ENCODE results near the gene PRKD2.

Gene PRKD2

GRCh38 chr19:46726551-46726950 is 9.6 kb upstream of the PRKD2 start:
- H3K4me2 ChIP-seq (ENCODE audit: insufficient read depth, low read length) = no peak overlapping the region
- no peak for TF ChIP-seq EZH2 (IDR thresholded peaks at IDR 0.05; ENCODE audit: borderline replicate concordance, low read depth, low read length, severe bottlenecking)
- TF ChIP-seq, protein P1, sequence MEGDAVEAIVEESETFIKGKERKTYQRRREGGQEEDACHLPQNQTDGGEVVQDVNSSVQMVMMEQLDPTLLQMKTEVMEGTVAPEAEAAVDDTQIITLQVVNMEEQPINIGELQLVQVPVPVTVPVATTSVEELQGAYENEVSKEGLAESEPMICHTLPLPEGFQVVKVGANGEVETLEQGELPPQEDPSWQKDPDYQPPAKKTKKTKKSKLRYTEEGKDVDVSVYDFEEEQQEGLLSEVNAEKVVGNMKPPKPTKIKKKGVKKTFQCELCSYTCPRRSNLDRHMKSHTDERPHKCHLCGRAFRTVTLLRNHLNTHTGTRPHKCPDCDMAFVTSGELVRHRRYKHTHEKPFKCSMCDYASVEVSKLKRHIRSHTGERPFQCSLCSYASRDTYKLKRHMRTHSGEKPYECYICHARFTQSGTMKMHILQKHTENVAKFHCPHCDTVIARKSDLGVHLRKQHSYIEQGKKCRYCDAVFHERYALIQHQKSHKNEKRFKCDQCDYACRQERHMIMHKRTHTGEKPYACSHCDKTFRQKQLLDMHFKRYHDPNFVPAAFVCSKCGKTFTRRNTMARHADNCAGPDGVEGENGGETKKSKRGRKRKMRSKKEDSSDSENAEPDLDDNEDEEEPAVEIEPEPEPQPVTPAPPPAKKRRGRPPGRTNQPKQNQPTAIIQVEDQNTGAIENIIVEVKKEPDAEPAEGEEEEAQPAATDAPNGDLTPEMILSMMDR (IDR thresholded peaks at IDR 0.05; ENCODE audit: borderline replicate concordance, extremely low read depth, low read length, poor library complexity, severe bottlenecking) = no peak
- no peak for ATAC-seq (ENCODE audit: insufficient read depth, low read depth)
- no peak overlapping the region for H3K4me3 ChIP-seq (ENCODE audit: low read depth in 1 of 2, low read length in 2 of 2)
- H3K27me3 ChIP-seq (ENCODE audit: insufficient read depth, low read length, poor library complexity) = no peaks in the 10 kb centered on the region
- peaks cover 37% of the 10 kb centered on the region for H3K79me2 ChIP-seq (ENCODE audit: insufficient read depth, low read length)
- no peaks in the 10 kb centered on the region for H3K9me3 ChIP-seq (ENCODE audit: insufficient read depth, low read length, severe bottlenecking)
- no peak overlapping the region for H2AFZ ChIP-seq (ENCODE audit: low read depth, low read length)
- H4K20me1 ChIP-seq (ENCODE audit: insufficient read depth, low read length) = peaks cover 85% of the 10 kb centered on the region
- H3K36me3 ChIP-seq (ENCODE audit: insufficient read depth, low read length) = peaks cover 100% of the 10 kb centered on the region
- DNase-seq = no peak
- no peak overlapping the region for H3K27ac ChIP-seq (ENCODE audit: low read length)
- 0 out of 2 replicates have a peak, but pooled peaks cover under 1% of the 10 kb centered on the region for H3K4me1 ChIP-seq (ENCODE audit: insufficient read depth, low read length)
- H3K9ac ChIP-seq (ENCODE audit: low read depth, low read length) = no peak overlapping the region

- Histone ChIP-seq H3K4me2 (ENCODE audit: insufficient read depth, low read length) (no peak overlapping the region), H4K20me1 (ENCODE audit: insufficient read depth, low read length) (peaks cover 85% of the 10 kb centered on the region), H3K9me3 (ENCODE audit: insufficient read depth, low read length, severe bottlenecking) (no peaks in the 10 kb centered on the region), H3K4me1 (ENCODE audit: insufficient read depth, low read length) (peaks cover 4% of the 10 kb centered on the region; the same call in 1 of the 2 replicates), H3K27me3 (ENCODE audit: insufficient read depth, low read length, poor library complexity) (no peaks in the 10 kb centered on the region), H3K27ac (ENCODE audit: low read length) (no peak overlapping the region), H3K9ac (ENCODE audit: low read depth, low read length) (no peak overlapping the region), H2AFZ (ENCODE audit: low read depth, low read length) (no peak overlapping the region), H3K79me2 (ENCODE audit: insufficient read depth, low read length) (peaks cover 31% of the 10 kb centered on the region), H3K4me3 (ENCODE audit: low read depth in 1 of 2, low read length in 2 of 2) (no peak overlapping the region), H3K36me3 (ENCODE audit: insufficient read depth, low read length) (peaks cover 100% of the 10 kb centered on the region)
- DNase-seq (no peak), ATAC-seq (ENCODE audit: insufficient read depth, low read depth) (no peak)
- TF ChIP-seq EZH2 (IDR thresholded peaks at IDR 0.05; ENCODE audit: borderline replicate concordance, low read depth, low read length, severe bottlenecking) = no peak
- TF ChIP-seq, protein P1 (IDR thresholded peaks at IDR 0.05; ENCODE audit: borderline replicate concordance, extremely low read depth, low read length, poor library complexity, severe bottlenecking) = no peak
Measured at GRCh38 chr19:46725859-46726393, 9.0 kb upstream of the PRKD2 start.

DNA sequence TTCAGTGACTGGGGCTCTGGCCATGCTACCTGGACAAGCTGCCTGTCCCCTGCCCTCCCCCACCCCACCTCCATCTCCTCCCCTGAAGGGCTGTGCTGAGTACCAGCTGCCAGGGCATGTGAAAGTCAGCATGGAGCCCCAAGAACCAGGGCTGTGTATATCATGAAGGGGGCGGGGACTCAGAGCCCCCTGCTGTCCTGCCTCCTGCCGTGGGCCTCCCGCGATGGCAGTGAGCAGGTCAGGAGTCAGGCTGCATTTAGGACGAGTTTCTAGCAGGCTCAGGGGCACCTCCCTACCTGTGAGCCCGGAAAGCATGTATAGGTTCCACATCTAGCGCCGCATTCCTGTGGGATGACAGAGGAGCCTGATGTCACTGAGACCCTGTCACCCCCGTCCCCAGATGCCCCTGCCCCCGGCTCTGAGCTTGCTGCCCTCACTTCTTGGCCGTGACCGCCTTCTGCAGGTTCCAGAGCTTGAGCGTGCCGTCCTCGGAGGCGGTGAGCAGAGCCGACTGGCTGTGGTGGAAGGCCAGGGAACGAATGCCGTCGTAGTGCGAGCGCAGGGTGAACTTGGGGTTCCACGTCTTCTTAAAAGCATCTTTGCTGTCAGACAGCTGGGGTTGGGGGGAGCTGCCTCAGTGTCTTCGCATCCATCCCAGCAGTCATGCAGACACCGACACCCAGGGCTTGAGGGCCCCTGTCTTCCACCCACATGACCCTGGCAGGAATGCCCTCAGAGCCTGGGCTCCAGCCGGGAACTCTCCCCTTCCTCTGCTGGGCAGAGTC is 8.3 kb upstream of the PRKD2 start:
- H3K4me1 ChIP-seq (ENCODE audit: insufficient read depth, low read length) = peaks cover 9% of the 10 kb centered on the region; the same call in 1 of the 2 replicates
- H3K9me3 ChIP-seq (ENCODE audit: insufficient read depth, low read length, severe bottlenecking) = no peaks in the 10 kb centered on the region
- H3K4me2 ChIP-seq (ENCODE audit: insufficient read depth, low read length) = no peak overlapping the region
- TF ChIP-seq EZH2 (IDR thresholded peaks at IDR 0.05; ENCODE audit: borderline replicate concordance, low read depth, low read length, severe bottlenecking) = no peak
- TF ChIP-seq, protein P1 (IDR thresholded peaks at IDR 0.05; ENCODE audit: borderline replicate concordance, extremely low read depth, low read length, poor library complexity, severe bottlenecking) = no peak
- H3K27ac ChIP-seq (ENCODE audit: low read length) = no peak overlapping the region
- H4K20me1 ChIP-seq (ENCODE audit: insufficient read depth, low read length) = peaks cover 84% of the 10 kb centered on the region
- ATAC-seq (ENCODE audit: insufficient read depth, low read depth) = no peak
- DNase-seq = no peak
- peaks cover 100% of the 10 kb centered on the region for H3K36me3 ChIP-seq (ENCODE audit: insufficient read depth, low read length)
- H3K79me2 ChIP-seq (ENCODE audit: insufficient read depth, low read length) = peaks cover 28% of the 10 kb centered on the region
- H3K9ac ChIP-seq (ENCODE audit: low read depth, low read length) = no peak overlapping the region
- H3K4me3 ChIP-seq (ENCODE audit: low read depth in 1 of 2, low read length in 2 of 2) = no peak overlapping the region
- no peak overlapping the region for H2AFZ ChIP-seq (ENCODE audit: low read depth, low read length)
- H3K27me3 ChIP-seq (ENCODE audit: insufficient read depth, low read length, poor library complexity) = no peaks in the 10 kb centered on the region

All from DND-41 (cell line).